Transverse colon (tissue), 4 donors: ENCODE measurements around the gene PKP1.

ENCODE experiments used
- EP300 ChIP-seq: sonication (generic); formaldehyde crosslinking; IDR thresholded peaks from one replicate; pipeline ENCODE4 v1.6.1; 2017; ENCODE audit warnings: antibody characterized with exemption, low read depth
- POLR2A ChIP-seq: fragments of 450-650 bp; IDR thresholded peaks from one replicate; pipeline ENCODE4 v1.6.1; 2016; ENCODE audit warnings: antibody characterized with exemption, mild to moderate bottlenecking, moderate library complexity
- POLR2AphosphoS5 ChIP-seq, 3 donors: sonication (generic); formaldehyde crosslinking; IDR thresholded peaks; one replicate each; pipeline ENCODE4 v1.6.1; 2016; ENCODE audit warnings: antibody characterized with exemption in 3 of 3
- TF ChIP-seq, protein P1 (sequence below), 5 experiments: fragments of 200-600 bp in 3 of 5; fragments of 450-650 bp in 2 of 5; sonication (generic) in 3 of 5; IDR thresholded peaks; 1 replicate in 2 of 5; 2 replicates in 3 of 5; pipeline ENCODE4 v1.5.1; 2016 to 2017; ENCODE audit warnings: antibody characterized with exemption in 5 of 5, inconsistent platforms in 3 of 5, mild to moderate bottlenecking in 2 of 5, moderate library complexity in 1 of 5

DNA sequence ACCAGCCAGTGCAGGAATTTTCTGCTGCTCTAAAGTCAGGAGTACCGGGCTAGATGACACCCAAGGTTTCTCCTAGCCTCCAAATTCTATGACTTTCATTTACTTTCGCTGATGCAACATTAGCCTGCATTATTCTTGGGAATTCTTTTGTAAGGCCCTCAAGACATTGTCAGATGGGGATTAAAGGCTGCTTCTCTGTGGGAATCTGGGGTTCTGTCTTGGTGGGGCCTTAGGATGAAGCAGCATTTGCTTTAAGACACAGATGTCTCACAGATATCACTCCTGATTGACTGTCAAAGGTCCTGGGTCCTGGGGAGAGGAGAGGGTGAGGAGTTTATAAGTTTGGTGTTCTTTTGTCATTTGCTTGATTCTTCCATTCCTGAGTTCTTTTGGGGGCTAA is 11.6 kb downstream of the PKP1 start:
- TF ChIP-seq POLR2AphosphoS5 (IDR thresholded peaks at IDR 0.05) (no peak), EP300 (no peak), POLR2A (no peak)
- TF ChIP-seq, protein P1, sequence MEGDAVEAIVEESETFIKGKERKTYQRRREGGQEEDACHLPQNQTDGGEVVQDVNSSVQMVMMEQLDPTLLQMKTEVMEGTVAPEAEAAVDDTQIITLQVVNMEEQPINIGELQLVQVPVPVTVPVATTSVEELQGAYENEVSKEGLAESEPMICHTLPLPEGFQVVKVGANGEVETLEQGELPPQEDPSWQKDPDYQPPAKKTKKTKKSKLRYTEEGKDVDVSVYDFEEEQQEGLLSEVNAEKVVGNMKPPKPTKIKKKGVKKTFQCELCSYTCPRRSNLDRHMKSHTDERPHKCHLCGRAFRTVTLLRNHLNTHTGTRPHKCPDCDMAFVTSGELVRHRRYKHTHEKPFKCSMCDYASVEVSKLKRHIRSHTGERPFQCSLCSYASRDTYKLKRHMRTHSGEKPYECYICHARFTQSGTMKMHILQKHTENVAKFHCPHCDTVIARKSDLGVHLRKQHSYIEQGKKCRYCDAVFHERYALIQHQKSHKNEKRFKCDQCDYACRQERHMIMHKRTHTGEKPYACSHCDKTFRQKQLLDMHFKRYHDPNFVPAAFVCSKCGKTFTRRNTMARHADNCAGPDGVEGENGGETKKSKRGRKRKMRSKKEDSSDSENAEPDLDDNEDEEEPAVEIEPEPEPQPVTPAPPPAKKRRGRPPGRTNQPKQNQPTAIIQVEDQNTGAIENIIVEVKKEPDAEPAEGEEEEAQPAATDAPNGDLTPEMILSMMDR (IDR thresholded peaks at IDR 0.05): no peak
